NCI-H1694 (cell line): ENCODE data around the gene MOB1A.
"Not testable (repeated sequence)": the region's sequence is repeated elsewhere in the genome, so short reads cannot be mapped to it uniquely, and the experiment has no call there.

ENCODE experiments used
- DNase-seq: peaks from one replicate; lab custom pipeline; 2025; lab: John Stamatoyannopoulos, UW

The MOB1A gene

DNA sequence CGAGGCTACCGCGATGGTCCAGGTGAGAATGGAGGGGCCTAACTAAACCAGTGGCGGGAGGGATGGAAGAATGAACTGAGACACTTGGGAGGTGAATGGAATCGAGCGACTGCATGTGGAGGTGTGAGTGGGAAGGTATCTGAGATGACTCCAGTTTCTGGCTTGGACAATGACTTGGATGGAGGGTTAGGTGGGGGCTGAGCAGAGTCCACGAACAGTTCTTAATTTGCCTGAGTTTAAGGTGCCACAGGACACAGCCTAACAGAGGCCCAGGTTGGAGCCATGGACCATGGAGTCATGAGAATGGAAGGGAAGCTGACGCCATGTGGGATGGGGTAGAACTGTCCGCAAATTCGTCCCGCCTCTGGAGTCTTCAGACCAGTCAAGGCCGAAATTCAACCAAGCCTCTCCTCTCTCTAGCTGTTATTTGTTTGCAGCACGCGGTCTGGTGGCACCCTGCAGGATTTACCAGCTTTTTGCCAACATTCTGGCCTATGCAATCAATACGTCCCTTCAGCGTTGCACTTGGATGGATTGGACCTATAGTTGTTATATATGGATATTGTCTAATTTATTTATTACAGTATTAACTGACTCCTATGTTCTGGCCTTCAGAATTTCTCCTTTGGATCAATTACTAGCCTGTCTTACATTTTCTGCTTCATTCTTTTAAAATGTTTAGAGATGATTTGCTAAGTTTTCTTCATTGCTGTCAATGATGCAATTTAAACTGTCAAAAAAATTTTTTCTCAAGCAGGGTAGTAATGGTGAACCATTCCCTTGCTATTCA, 30.0 kb downstream of the MOB1A start:
- no peak for DNase-seq

DNA sequence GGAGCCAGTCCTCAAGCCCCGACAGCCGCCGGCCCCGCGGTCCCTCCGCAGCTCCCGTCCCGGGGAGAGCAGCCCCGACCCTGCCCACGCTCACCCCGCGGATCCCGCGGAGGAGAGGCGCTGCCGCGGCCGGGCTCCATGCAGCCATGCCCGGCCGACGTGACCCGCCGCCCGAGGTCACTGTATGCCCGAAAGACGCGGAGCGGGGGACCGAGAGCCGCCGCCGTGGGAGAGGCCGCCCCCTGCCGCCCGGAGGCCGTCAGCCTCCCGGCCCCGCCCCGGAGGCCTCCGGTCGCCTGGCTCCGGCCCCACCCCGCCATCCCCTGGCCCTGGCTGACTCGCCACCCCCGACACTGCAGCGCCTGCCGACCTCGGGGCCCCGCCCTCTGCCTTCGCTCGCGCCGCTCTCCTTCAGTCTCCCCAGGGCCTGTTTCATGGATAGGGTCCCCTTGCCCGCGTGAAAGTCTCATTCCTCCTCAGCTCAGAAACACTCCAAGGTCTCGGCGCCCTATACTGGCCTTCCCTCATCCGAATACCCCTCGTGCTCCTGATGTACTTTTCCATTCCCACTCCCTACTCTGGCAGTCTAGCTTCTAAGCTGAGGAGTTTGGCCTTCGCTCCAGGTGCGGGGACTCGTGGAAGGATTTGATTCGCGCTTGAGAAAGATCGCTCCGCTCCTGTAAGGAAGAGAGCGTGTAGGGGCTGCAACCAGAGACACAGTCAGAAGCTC, 30.8 kb downstream of the MOB1A start, which contains the start of gene BOLA3:
TSS of gene BOLA3 (minus strand) at position 186 of the 730 bp plus-strand sequence. CDS start at position 148, 38 bp downstream.
- DNase-seq, result peak; percentile 46

DNA sequence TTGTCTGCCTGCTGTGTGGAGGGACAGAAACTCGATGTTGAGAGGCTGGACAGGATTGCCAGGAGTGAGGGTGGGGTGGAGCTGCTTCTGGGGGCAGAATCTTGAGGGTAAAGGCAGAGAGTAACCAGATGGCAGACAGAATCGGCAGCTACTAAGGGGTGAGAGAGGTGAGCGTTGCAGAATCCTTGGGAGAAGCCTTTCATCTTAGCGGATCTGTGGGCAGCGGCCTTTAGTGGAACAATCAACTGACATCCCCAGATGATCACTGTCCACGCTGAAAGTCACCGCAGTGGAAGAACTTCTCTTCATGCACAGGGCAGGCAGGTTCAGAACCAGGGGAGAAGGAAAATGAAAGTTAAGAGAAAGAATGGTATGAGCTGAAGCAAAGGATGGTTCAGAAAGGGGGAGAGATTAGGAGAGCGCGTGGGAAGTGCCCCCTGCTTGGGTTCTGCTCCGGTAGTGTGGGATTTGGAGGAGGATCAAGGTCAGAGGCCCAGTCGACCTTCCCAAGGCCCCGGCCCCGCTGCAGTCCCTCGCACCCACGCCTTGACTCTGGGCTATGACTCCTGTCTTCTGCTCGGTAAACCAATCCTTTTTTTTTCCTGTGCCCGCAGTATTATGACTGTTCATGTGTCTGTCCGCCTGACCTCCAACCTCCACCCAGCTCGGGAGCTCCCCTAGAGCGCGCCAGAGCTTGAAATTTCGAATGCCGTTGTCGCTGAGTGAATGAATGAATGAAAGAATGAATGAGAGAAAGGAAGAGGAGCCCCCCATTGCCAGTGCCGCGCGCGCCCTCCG, 31.6 kb downstream of the MOB1A start:
- no peak for DNase-seq

DNA sequence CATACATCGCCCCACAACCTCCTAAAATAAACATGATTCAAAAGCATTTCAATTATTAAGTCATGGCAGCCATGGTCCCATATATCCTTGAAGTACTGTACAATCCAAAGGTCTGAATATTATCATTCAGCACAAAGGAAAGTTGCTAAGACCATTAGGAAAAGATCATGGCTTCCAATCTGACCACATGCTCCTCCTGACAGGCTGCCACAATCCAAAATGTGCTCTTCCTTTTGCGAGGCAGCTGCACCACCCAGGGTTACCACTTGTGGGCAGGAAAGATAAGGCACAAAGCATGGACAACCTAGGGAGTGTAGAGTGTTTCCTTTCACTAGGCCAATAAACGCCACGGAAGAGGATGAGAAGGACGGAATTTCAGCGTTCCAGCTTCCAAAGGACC, 36.3 kb downstream of the MOB1A start:
- DNase-seq, result no peak

DNA sequence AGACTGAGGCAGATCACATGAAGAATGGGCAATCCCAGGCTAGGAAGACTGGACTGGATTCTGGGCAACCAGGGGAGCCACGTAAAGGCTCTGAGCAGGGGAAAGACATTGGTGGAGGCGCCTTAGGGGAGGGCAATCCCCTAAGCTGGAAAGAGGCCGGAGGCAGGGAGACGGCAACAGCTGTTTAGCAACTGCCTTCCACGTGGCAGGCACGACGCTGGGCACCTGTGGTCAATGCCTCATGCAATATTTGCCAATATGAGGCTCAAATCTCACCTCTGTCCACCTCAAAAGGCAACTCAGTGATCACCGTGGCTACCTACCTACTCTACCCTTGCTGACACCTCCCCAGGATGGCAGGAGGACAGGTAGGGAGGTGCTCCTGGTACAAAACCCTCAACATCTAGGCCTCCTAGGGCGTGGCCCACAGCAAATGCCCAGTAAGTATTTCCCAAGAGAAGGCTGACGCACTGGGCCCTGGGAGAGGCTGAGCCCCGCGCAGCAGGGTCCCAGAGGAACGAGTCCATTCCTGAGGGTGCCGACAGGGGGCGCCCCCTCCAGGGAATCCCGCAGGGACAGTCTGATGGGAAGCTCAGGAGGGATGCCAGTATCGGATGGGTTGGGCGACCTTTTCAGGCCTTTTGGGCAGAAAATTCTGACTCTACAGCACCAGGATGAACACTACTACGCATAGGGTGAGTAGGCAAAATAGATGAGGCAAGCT, 39.9 kb downstream of the MOB1A start:
- no peak for DNase-seq

DNA sequence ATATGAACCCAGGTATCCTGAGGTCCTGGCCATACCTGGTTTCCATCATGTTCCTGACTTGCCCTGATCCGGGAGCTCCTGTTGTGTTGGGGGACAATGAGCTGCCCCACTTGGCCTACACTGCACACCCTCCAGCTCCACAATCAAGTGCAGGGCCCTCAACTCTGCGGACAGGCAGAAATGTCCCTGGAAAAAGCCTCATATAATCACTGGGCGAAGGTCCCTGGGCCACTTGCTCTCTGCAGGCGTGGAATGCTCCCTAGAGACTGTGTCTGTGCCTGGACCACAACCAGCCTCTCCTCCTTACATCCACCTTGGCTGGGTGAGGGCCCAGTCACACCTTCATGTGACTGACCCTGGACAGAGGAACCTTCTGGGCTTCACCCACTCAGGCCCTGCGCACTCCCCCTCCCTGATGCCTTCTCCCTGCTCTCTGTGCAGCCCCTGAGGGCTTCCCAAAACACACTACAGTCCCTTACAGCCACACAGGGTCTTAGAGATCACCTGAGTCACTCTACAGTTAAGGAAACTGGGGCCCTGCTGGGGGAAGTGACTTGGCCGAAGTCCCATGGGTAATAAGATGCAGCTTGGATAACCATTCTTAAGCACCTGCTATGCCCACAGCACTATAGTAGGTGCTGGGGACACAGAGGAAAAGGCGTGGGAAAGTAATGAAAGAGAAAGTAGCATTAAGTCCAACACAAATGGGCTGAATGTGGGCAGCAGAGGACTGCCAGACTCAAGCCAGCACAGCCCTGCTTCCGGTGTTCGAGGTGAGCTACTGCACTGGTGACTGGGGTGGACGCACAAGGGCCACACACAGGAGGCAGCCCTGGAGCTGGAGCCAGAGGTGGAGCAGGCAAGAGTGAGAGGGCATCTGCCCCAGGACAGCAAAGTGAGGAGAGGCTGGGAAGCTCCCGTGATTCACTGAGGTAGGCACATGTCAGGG, 40.8 kb downstream of the MOB1A start:
- no peak for DNase-seq

DNA sequence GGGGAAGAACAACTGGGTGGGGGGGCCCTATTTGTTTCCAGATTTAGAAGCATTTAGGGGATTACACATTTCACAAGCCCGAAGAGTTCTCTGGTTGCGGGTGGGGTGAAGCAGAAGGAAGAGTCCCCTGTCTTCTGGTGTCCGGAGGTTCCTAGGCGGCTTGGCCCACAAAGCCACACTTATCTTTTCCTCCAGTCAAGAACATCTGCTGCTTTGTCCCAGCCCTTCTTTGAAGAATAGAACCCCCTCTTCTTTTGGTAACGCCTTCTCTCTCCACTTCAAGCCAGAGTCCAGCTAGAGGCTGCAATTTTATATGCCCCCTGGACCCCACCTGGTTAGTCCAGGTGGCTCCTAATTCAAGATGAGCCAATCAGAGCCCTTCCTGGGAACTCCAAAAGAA, 46.8 kb downstream of the MOB1A start:
- DNase-seq, result no peak

DNA sequence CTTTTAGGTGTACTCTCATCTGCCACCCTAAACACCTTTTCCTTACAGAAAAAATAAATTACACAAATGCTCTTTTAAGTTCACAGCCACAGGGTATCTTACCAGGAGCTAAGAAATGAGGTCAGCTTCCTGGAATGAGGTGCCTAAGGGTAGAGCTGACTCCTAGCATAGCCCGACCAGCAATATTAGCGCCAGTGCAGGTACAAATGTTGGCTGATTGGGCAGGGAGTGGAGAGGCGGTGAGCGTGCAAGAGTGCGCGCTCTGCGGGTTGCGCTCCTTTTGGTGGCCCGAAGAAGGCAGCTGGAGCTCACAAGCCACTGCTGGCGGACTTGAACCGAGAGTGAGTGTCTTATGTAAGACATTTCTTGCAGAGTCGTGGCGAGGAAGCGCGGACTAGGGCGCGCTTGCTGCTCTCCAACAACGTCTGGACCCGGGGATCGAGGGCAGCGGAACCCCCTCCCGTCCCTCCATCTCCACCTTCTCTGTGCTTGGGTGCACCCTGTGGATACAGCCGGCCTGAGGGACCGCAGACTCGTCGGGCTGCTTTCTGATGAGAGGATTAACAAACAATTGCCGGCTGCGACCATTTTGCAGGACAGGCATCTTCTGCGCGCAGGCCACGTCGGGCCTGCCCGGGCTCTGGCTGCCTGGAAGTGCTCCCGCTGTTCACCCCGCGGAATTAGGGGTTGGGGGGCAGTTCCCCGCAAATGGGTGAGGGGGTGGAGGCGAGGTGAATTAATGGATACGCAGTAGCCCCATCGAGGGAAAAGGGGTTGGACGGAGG, 48.3 kb downstream of the MOB1A start:
- DNase-seq, result no peak

DNA sequence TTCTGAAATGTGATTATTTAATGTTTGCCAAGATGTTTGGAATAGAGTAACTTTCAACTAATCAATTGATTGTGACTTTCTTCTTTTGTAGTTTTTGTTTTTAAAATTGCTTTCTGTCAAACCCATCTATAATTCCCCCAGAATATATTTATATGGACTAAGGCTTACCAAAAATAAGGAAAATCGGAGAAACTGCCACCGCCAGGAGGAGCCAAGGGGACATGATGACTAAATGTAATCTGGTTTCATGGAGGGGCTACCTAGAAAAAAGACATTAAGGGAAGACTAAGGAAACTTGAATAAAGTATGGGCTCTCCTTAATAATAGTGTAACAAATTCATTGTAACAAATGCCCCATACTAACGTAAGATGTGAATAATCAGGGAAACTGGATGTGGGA, 50.5 kb downstream of the MOB1A start:
- no peak for DNase-seq

DNA sequence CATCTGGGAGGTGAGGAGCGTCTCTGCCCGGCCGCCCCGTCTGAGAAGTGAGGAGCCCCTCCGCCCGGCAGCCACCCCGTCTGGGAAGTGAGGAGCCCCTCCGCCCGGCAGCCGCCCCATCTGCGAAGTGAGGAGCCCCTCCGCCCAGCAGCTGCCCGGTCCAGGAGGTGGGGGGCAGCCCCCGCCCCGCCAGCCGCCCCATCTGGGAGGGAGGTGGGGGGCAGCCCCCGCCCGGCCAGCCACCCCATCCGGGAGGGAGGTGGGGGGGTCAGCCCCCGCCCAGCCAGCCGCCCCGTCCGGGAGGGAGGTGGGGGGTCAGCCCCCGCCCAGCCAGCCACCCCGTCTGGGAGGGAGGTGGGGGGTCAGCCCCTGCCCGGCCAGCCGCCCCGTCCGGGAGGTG, 54.7 kb downstream of the MOB1A start:
- DNase-seq, result not testable (repeated sequence)

DNA sequence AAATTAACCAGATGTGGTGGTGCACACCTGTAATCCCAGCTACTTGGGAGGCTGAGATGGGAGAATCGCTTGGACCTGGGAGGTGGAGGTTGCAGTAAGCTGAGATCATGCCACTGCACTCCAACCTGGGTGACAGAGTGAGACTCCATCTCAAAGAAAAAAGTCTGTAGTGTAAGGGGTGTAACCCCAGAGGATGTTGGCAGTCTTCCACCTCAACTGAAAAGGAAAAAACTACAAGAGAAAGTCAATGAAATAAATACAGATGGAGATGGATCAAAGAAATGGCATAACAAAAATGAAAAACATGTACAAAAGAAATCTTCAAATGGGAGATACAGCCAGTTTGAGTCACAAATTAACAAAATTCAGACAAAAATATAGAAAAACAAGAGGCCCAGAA, 56.8 kb downstream of the MOB1A start:
- not testable (repeated sequence) for DNase-seq

DNA sequence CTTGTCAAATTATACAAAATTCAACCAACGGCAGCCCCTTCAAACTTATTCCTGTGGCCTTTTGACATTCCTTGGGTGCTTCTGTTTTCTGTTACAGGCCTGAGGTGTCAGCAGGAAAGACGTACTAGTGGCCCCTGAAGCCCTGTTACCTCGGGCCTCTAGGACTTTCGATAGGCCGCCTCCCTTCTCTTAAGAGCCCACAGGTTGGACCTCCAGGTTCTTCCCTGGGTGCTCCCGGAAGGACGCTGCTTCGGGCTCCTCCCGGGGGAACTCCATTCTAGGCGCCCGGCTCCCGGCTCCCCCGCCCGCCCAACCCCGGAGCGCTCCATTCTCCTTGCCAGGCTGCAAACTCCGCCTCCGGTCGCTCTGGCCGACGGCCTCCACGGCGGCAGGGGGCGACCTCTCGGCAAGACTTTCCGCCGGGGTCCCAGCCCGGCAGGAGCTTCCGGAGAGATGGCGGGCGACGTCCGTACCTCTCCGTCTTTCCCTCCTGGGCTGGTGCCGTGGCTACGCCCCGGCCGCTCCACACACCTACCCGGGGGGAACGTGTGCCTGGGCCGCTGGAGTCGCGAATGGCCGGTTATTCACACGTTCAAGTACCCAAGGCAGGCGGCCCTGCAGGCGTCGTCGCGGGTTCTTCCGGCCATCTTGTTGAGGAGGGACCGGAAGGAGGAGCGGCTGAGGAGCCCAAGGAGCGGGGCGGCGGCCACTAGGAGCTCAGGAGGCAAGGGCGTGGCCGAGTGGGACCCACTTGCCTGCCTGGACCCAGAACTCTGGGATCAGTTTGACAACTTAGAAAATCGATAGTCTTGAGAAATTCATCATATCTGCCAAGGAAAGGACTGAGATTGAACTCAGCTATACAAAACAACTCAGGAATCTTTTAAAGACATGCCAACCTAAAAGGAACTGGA, 58.5 kb downstream of the MOB1A start:
- peak; percentile 66 for DNase-seq

DNA sequence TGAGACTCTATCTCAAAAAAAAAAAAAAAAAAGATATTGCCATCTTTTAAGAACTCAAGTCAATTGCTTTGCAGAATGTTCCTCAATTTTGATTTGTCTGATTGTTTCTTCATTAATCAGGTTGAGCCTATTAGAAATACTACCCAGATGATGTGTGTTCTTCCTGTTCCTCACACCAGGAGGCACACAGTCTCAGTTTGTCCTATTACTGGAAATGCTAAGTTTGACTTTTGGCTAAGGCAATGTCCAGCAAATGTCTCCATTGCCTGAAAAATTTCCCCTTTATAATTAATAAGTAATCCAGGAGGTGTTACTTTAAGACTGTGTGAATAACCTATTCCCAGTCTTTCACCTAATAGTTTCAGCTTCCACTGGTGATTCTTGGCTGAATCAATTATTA, 59.3 kb downstream of the MOB1A start:
- no peak for DNase-seq

DNA sequence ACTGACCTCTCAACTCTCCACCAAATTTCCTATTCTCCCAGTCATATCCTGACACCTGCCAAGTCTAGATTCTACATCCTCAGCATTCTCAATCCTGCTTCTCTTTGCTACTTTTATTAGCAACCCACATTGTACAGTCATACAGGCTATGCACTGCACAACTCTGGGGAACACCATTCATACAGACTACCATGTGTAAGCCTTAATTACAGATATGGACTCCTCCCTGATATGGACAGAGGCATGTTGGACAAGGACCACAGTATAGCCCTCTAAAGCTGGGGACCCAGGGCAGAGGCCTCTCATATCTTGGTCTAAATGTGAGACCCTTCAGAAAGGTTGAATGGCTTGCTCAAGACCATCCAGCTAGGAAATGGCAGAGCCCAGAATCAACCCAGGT, 67.3 kb downstream of the MOB1A start:
- no peak for DNase-seq

DNA sequence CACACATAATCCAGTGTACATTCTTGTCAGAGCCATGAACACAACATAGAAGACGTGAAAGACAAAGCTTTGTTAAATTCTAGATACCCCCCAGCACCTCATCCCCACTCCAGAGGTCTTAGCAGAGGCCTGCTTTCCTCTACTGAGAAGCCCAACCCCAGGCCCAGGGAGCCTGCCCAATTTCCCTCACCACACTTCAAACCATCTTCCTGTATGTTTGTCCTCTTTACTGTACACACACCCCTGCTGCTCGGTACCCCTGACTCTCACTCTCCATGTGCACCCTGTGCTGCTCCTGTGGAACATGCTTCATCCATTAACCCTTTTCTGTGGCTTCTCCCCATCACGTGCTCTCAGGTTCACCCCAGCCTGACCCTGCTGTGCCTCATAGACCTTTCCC, 68.1 kb downstream of the MOB1A start:
- DNase-seq, result no peak

DNA sequence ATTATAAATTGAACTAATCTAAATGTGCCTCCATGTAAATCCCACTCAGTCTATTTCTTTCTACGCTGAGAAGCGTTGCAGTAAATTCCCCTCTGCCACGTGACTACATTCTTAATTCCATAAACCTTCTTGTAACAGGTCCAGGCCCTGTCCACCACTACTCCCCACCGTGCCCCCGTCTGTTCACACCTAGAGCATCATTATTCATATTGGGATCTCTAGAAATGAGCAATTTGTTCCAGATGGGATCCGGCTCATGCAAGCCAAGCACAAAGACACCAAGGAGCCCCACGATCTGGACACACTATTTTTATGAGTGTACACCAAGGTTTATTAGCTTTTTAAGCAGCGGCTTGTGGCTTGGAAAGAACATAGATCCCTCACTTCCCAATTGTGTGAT, 69.1 kb downstream of the MOB1A start:
- DNase-seq, result no peak

DNA sequence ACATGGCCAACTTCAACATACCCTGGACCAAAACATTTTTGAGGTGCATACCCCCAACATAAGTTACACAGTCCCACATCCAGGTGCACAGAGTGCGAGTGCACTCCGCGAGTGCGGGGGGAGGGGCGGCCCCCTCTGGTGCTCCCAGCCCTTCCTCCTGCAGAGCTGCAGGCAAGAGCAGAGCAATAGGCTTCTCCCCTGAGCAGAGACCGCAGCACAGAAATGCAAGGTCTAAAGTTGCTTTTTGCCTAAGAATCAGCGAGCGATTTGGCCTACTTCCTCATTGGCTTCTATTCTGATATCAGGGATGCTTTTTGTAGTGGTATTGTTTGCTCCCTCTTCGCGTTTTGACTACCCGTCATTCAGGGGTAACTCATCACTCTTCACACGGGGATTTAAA, 71.6 kb downstream of the MOB1A start:
- DNase-seq, result no peak

DNA sequence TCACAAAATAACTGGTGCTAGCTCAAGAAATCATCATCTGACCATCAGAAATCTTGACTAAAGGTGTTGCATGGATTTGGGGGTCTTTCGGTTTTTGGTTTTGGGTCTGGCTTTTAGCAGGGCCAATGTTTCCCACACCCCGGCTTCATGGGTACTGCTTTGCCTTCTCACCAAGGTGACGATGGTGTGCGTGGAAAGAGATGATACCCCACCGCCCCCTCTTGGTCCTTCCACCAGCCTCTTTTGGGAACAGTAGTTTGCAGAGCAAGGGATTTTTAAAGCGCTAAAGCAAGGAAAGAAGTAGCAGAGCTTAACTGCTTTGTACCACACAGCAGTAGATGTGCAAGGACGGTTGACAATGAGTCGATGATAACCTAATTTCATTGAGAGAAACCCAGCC, 73.3 kb downstream of the MOB1A start:
- DNase-seq, result no peak

DNA sequence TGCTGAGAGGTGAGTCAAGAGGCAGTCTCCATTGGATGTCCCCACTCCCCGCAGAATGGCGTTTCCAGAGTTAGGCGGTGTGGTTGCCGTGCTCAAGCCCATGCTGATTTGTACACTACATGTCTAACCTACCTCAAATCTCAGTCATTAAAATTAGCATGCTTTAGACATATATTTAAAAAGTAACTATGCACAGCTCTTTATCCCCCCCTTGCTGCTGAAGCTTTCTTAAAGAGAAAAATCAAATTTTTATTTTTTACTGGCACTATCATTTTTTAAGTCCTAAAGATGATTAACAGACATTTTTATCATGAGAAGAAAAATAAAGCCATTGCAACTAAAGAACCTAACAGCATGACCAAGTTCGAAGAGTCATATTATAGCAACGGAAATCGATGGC, 73.8 kb downstream of the MOB1A start:
- DNase-seq, result no peak
